ENCODE results near the gene SERAC1.

Gene SERAC1

GRCh38 chr6:158104696-158105095 lies 63.4 kb downstream of the SERAC1 start:
- H4K20me1 ChIP-seq: no peaks in the 10 kb centered on the region
- no peak overlapping the region for H3K4me2 ChIP-seq
- no peaks in the 10 kb centered on the region for H3K9me3 ChIP-seq
- H3K27me3 ChIP-seq: no peaks in the 10 kb centered on the region
- H3K36me3 ChIP-seq: peaks cover 8% of the 10 kb centered on the region; the same call in 1 of the 2 replicates
- no peak overlapping the region for H3K27ac ChIP-seq
- H3K9ac ChIP-seq: no peak overlapping the region
- peak; percentile 28; the same call in 1 of the 2 replicates for TF ChIP-seq Cebpa-rat (IDR thresholded peaks at IDR 0.05)
- H3K4me1 ChIP-seq: peaks cover 5% of the 10 kb centered on the region; the same call in 1 of the 2 replicates
- H3K4me3 ChIP-seq: no peak overlapping the region

DNA sequence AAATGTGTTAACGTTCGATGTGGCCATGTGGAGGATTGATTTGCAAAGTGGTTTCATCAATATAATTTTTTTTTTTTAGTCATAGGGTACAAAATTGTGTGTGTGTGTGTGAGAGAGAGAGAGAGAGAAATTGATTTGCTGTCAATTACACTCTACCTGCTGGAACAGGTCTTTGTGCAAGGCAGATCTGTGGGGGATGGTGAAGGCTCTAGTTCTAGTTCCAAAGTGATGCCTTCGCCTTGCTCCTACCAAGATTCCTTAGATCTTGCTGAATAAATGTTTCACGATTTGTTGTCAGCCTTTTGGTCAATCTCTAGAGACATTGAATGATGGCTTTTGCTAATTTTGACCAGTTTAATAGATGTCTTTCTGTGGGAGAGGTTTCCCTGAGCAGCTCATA lies 64.8 kb downstream of the SERAC1 start:
- no peak overlapping the region for H3K27ac ChIP-seq
- no peak overlapping the region for H3K9ac ChIP-seq
- no peak overlapping the region for H3K4me3 ChIP-seq
- peaks cover 5% of the 10 kb centered on the region; the same call in 1 of the 2 replicates for H3K4me1 ChIP-seq
- H3K27me3 ChIP-seq: no peaks in the 10 kb centered on the region
- H3K36me3 ChIP-seq: no peaks in the 10 kb centered on the region
- no peaks in the 10 kb centered on the region for H3K9me3 ChIP-seq
- no peak overlapping the region for H3K4me2 ChIP-seq
- no peak for TF ChIP-seq Cebpa-rat (IDR thresholded peaks at IDR 0.05)
- no peaks in the 10 kb centered on the region for H4K20me1 ChIP-seq

DNA sequence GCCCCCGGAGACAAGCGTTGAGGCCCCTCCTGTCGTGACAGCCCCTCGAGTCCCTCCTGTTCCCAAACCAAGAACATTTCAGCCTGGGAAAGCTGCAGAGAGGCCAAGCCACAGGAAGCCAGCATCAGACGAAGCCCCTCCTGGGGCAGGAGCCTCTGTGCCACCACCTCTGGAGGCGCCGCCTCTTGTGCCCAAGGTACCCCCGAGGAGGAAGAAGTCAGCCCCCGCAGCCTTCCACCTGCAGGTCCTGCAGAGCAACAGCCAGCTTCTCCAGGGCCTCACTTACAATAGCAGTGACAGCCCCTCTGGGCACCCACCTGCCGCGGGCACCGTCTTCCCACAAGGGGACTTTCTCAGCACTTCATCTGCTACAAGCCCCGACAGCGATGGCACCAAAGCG lies 72.4 kb downstream of the SERAC1 start:
- Histone ChIP-seq H3K36me3 (peaks cover 40% of the 10 kb centered on the region), H3K4me2 (peak overlapping the region; percentile 39), H3K9ac (no peak overlapping the region), H3K4me1 (peaks cover 32% of the 10 kb centered on the region), H3K27me3 (no peaks in the 10 kb centered on the region), H4K20me1 (no peaks in the 10 kb centered on the region), H3K9me3 (no peaks in the 10 kb centered on the region), H3K4me3 (no peak overlapping the region), H3K27ac (no peak overlapping the region)
- no peak for TF ChIP-seq Cebpa-rat (IDR thresholded peaks at IDR 0.05)

DNA sequence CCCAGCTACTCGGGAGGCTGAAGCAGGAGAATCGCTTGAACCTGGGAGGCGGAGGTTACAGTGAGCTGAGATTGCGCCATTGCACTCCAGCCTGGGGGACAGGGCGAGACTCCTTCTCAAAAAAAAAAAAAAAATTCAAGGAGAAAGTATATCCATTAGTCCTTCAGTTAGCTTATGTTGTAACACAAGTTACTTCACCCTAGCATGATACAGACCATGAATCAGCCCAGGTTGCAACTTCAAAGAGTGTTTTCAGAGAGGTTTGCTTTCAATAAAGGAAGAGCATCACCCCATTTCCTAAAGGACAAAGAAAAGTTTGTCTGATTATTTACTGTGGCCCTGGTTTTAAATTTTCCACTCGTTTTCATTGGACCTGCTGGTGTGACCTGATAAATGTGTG lies 73.0 kb downstream of the SERAC1 start:
- Histone ChIP-seq H3K4me1 (peaks cover 37% of the 10 kb centered on the region), H3K9ac (no peak overlapping the region), H3K9me3 (no peaks in the 10 kb centered on the region), H3K4me2 (0 out of 2 replicates have a peak overlapping the region, but pooled peaks have one; percentile 39), H3K27me3 (no peaks in the 10 kb centered on the region), H3K4me3 (no peak overlapping the region), H3K36me3 (peaks cover 42% of the 10 kb centered on the region), H4K20me1 (no peaks in the 10 kb centered on the region), H3K27ac (no peak overlapping the region)
- no peak for TF ChIP-seq Cebpa-rat (IDR thresholded peaks at IDR 0.05)

DNA sequence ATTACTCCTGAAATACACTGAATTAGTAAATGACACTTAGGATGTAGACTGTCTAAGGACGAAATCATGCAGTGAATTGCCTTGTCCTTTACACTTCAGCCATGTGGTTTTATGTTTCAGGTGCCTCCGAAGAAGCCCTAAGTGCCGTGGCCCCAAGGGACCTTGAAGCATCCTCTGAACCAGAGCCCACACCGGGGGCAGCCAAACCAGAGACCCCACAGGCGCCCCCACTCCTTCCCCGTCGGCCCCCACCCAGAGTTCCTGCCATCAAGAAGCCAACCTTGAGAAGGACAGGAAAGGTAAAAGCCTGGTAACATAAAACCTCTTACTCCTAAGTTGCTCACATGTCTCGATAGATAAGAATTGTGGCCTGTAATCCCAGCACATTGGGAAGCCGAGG lies 75.3 kb downstream of the SERAC1 start:
- no peak overlapping the region for H3K9ac ChIP-seq
- H3K27ac ChIP-seq: no peak overlapping the region
- TF ChIP-seq Cebpa-rat (IDR thresholded peaks at IDR 0.05): no peak
- no peaks in the 10 kb centered on the region for H4K20me1 ChIP-seq
- peak overlapping the region; percentile 17; the same call in 1 of the 2 replicates for H3K4me2 ChIP-seq
- no peaks in the 10 kb centered on the region for H3K27me3 ChIP-seq
- peaks cover 42% of the 10 kb centered on the region for H3K36me3 ChIP-seq
- no peaks in the 10 kb centered on the region for H3K9me3 ChIP-seq
- H3K4me1 ChIP-seq: peaks cover 59% of the 10 kb centered on the region
- H3K4me3 ChIP-seq: no peak overlapping the region

- Histone ChIP-seq H4K20me1 (no peaks in the 10 kb centered on the region), H3K4me1 (peaks cover 67% of the 10 kb centered on the region), H3K27ac (peak overlapping the region; percentile 96), H3K36me3 (peaks cover 26% of the 10 kb centered on the region), H3K27me3 (no peaks in the 10 kb centered on the region), H3K4me2 (peak overlapping the region; percentile 92), H3K4me3 (peak overlapping the region; percentile 64), H3K9me3 (no peaks in the 10 kb centered on the region), H3K9ac (peak overlapping the region; percentile 85)
- TF ChIP-seq Cebpa-rat (IDR thresholded peaks at IDR 0.05): no peak
Measured at GRCh38 chr6:158087224-158087867, 80.7 kb downstream of the SERAC1 start.

DNA sequence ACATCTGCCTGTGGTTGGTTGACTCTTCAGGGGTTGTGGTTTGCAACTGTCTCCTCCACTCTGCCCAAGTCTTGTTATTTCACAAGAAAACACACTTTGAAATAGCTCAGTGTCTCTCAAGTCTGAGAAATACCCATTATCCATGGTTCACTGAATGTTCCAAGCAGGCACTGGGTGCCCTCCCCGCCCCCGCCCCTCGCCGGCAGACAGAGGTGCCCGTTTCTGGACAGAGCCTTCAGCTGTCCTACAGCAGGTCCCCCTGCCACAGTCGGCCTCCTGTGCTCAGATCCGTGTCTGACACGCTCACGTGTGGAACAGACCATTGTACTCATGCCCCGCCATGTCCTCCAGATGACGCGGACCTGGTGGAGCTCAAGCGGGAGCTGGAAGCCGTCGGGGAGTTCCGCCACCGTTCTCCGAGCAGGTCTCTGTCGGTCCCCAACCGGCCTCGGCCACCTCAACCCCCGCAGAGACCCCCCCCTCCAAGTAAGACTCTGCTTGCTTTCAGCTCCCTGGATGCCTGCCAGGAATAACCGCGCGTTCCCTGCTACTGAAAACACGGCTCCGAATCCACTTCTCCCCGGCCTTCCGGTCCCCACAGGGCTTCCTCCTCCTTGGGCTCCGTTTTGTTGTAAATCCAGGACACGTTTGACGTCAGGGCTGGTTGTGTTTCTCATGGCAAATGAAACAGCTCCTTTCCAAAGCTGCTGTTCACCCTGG lies 81.4 kb downstream of the SERAC1 start:
- H3K27me3 ChIP-seq: no peaks in the 10 kb centered on the region
- peak overlapping the region; percentile 64 for H3K4me3 ChIP-seq
- peak overlapping the region; percentile 85 for H3K9ac ChIP-seq
- peaks cover 21% of the 10 kb centered on the region for H3K36me3 ChIP-seq
- H3K4me1 ChIP-seq: peaks cover 64% of the 10 kb centered on the region
- H3K27ac ChIP-seq: peak overlapping the region; percentile 96
- H4K20me1 ChIP-seq: no peaks in the 10 kb centered on the region
- no peaks in the 10 kb centered on the region for H3K9me3 ChIP-seq
- peak overlapping the region; percentile 92 for H3K4me2 ChIP-seq
- TF ChIP-seq Cebpa-rat (IDR thresholded peaks at IDR 0.05): peak; percentile 73

DNA sequence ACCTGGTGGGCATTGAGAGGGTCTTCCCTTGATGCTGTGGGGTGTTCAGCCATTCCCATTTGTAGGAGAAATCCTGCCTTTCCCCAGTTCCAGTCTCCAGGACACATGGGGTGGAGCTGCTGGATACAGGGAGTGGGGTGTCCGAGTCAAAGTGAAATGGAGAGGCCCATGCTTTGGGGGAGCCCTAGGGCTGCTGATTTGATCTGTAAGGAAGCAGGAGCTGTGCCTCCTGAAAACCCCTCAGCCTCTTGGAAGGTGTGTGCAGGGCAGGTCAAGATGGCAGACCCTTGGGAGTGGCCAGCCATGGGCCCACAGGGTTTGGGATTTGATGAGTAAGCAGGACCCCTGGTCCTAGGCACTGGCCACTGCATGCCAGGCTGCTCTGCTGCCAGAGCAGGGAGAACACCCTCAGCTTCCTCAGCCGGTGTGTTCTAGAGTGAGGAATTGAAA lies 82.0 kb downstream of the SERAC1 start:
- H3K36me3 ChIP-seq: peaks cover 26% of the 10 kb centered on the region
- H3K4me2 ChIP-seq: peak overlapping the region; percentile 92
- no peaks in the 10 kb centered on the region for H4K20me1 ChIP-seq
- H3K27ac ChIP-seq: peak overlapping the region; percentile 96
- peak overlapping the region; percentile 85 for H3K9ac ChIP-seq
- H3K9me3 ChIP-seq: no peaks in the 10 kb centered on the region
- peaks cover 64% of the 10 kb centered on the region for H3K4me1 ChIP-seq
- H3K27me3 ChIP-seq: no peaks in the 10 kb centered on the region
- TF ChIP-seq Cebpa-rat (IDR thresholded peaks at IDR 0.05): no peak
- no peak overlapping the region; the same call in 1 of the 2 replicates for H3K4me3 ChIP-seq

DNA sequence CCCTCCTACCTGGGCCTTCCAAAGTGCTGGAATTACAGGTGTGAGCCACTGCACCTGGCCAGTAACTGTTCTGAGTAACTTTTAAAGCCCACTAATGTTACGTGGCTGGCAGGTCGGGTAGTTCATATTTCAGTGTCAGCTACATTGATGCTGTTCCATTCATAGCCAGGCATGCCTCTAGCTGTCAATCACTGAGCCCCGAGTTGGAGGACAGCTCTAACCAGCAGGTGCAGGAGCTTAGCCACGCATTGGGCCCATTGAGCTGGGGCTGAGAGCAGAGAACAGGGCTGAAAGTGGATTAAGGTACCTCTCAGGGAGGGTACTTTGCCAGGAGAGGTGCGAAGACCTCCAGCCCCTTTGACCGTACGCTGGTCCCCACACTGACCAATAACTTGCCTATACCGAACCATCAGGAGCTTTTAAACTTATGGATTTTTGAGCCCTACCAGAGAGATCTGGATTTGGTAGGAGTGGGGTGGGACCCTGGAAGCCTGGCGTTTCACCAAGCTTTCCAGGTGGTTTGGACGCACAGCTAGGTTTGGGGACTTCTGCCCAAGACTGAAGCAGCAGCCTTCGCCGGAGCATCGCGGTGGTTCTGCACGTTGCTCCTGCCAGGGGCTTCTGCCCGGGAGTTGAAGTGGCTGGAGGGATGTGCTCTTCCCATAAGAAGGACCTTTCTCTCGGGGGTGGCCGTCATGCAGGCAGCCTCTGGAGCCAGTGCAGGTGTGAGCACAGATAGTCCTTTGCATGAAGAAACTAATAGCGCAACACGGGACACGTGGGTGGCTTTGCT lies 82.6 kb downstream of the SERAC1 start:
- Histone ChIP-seq H3K9me3 (no peaks in the 10 kb centered on the region), H3K4me1 (peaks cover 70% of the 10 kb centered on the region), H3K27ac (peak overlapping the region; percentile 96), H3K9ac (peak overlapping the region; percentile 85), H4K20me1 (no peaks in the 10 kb centered on the region), H3K27me3 (no peaks in the 10 kb centered on the region), H3K4me3 (no peak overlapping the region), H3K36me3 (peaks cover 22% of the 10 kb centered on the region), H3K4me2 (peak overlapping the region; percentile 92)
- TF ChIP-seq Cebpa-rat (IDR thresholded peaks at IDR 0.05): no peak

Data from BLaER1 (cell line).